PC-3 (cell line): Measurements from ENCODE around the gene GRIN2A.

ENCODE experiments used
- EZH2 ChIP-seq: fragments of 300-600 bp; sonication (generic); IDR thresholded peaks from one replicate; pipeline ENCODE4 v1.6.1; 2017; ENCODE audit warnings: antibody characterized with exemption, mild to moderate bottlenecking, low read length; ENCODE audit not compliant: unreplicated experiment
- EZH2phosphoT487 ChIP-seq: fragments of 300-600 bp; sonication (generic); IDR thresholded peaks from 2 replicates; pipeline ENCODE4 v1.6.1; 2018; ENCODE audit warnings: mild to moderate bottlenecking, antibody characterized with exemption, low read length, borderline replicate concordance
- TF ChIP-seq, protein P1 (sequence below): fragments of 300-600 bp; sonication (generic); conservative IDR thresholded peaks from 2 replicates; pipeline ENCODE4 v1.5.1; 2017; ENCODE audit warnings: antibody characterized with exemption, low read depth, mild to moderate bottlenecking, low read length

DNA sequence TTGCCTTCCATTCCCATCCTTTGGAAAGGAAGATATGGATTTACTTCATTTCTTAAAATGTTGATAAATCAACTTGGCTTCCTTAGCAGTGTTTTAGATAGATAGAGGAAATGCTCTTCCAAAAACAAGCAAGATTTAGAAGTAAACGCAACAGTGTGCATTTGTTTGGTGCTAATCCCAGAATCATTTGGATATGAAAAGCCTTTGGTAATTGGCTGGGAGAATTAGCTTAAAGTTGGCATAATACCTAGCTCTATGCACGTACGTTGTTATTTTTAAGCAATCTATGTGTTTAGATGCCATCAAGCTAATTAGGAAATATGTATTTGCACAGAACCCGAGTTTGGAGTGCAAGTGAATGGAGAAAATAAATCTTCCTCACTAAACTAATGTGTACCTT lies 415.3 kb downstream of the GRIN2A start:
- TF ChIP-seq, protein P1, sequence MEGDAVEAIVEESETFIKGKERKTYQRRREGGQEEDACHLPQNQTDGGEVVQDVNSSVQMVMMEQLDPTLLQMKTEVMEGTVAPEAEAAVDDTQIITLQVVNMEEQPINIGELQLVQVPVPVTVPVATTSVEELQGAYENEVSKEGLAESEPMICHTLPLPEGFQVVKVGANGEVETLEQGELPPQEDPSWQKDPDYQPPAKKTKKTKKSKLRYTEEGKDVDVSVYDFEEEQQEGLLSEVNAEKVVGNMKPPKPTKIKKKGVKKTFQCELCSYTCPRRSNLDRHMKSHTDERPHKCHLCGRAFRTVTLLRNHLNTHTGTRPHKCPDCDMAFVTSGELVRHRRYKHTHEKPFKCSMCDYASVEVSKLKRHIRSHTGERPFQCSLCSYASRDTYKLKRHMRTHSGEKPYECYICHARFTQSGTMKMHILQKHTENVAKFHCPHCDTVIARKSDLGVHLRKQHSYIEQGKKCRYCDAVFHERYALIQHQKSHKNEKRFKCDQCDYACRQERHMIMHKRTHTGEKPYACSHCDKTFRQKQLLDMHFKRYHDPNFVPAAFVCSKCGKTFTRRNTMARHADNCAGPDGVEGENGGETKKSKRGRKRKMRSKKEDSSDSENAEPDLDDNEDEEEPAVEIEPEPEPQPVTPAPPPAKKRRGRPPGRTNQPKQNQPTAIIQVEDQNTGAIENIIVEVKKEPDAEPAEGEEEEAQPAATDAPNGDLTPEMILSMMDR: no peak
- TF ChIP-seq EZH2phosphoT487 (no peak), EZH2 (no peak)
